HCT116 (cell line): ENCODE data around the gene GRAP. TPM values are rescaled to one million over a fixed set of nuclear protein-coding genes. Genes with fewer than 3 reads are reported as not detected.

ENCODE experiments used
- ATAC-seq: fragments of 200-7000 bp; cut with Tn5 transposase; 2 replicates; pipeline ENCODE4 v1.9.1; 2020; ENCODE audit warnings: mild to moderate bottlenecking, moderate library complexity
- BruUV-seq: library from RNA; stranded (reverse); fragments of 400-500 nt; replicated peaks from 2 replicates; lab custom pipeline; 2021; lab: Mats Ljungman, UMichigan
- CTCF ChIA-PET: fragments of 300-600 bp; sonication (Branson Sonifier 250); formaldehyde crosslinking; loops from one replicate; lab custom pipeline; 2021; ENCODE audit warnings: antibody characterized with exemption; lab: Charles Lee
- POLR2A ChIA-PET: fragments of 300-600, 350-600 bp; sonication (Branson Sonifier 250); formaldehyde crosslinking; loops from one replicate; lab custom pipeline; 2021; ENCODE audit warnings: antibody characterized with exemption; lab: Charles Lee
- RAD21 ChIA-PET, 2 experiments: fragments of 300-600 bp; sonication (Branson Sonifier 250); formaldehyde crosslinking; loops; one replicate each; lab custom pipeline; 2023; ENCODE audit warnings: low total read pairs in 2 of 2; ENCODE audit not compliant: uncharacterized antibody in 2 of 2, unreplicated experiment in 2 of 2, low non-redundant PET in 1 of 2; lab: Charles Lee
- DNase-seq: peaks from one replicate; pipeline ENCODE4 v3.0.0-alpha.2; 2010; ENCODE audit warnings: low read depth, low spot score
- H2AFZ ChIP-seq: fragments of 200-600 bp; shearing (Covaris generic), sonication (generic); 2 replicates; pipeline ENCODE4 v1.6.1; 2017; ENCODE audit warnings: low read depth, mixed run types, mixed read lengths, antibody characterized with exemption, low read length; ENCODE audit not compliant: poor library complexity, severe bottlenecking
- H3K27ac ChIP-seq: 2 replicates; pipeline ENCODE4 v1.5.1; 2012; ENCODE audit warnings: low read depth, low read length
- H3K27me3 ChIP-seq: fragments of 200-600 bp; sonication (generic); 2 replicates; pipeline ENCODE4 v1.6.1; 2016; ENCODE audit warnings: mixed run types, low read length, mixed read lengths; ENCODE audit not compliant: insufficient read depth
- H3K36me3 ChIP-seq, 2 experiments: fragments of 200-500 bp in 1 of 2; fragments of 200-600 bp in 1 of 2; sonication (Bioruptor generic) in 1 of 2; sonication (generic) in 1 of 2; 2 replicates each; pipeline versions ENCODE4 v1.5.1 to v1.6.1; 2014 to 2016; ENCODE audit warnings: low read length in 2 of 2, inconsistent platforms in 1 of 2, mixed read lengths in 1 of 2, mixed run types in 1 of 2; ENCODE audit not compliant: insufficient read depth in 2 of 2, control insufficient read depth in 1 of 2
- H3K4me1 ChIP-seq, 2 experiments: fragments of 200-600 bp in 1 of 2; sonication (generic) in 1 of 2; 2 replicates each; pipeline versions ENCODE4 v1.5.1 to v1.6.1; 2012 to 2017; ENCODE audit warnings: low read length in 2 of 2, inconsistent platforms in 1 of 2, mild to moderate bottlenecking in 1 of 2, mixed read lengths in 1 of 2, mixed run types in 1 of 2, moderate library complexity in 1 of 2; ENCODE audit not compliant: insufficient read depth in 2 of 2, control insufficient read depth in 1 of 2
- H3K4me2 ChIP-seq: fragments of 200-600 bp; sonication (generic); 2 replicates; pipeline ENCODE4 v1.6.1; 2017; ENCODE audit warnings: mixed run types, low read length, mixed read lengths
- H3K4me3 ChIP-seq, 2 experiments: fragments of 200-600 bp in 1 of 2; sonication (generic) in 1 of 2; replicated peaks in 1 of 2; 2 replicates each; pipeline ENCODE4 v1.5.1; 2011 to 2016; ENCODE audit warnings: low read length in 2 of 2, control low read depth in 1 of 2, low read depth in 1 of 2, mild to moderate bottlenecking in 1 of 2, mixed read lengths in 1 of 2, mixed run types in 1 of 2
- H3K79me2 ChIP-seq: fragments of 200-600 bp; sonication (generic); 2 replicates; pipeline ENCODE4 v1.6.1; 2017; ENCODE audit warnings: mild to moderate bottlenecking, mixed run types, low read length, moderate library complexity, mixed read lengths; ENCODE audit not compliant: insufficient read depth
- H3K9ac ChIP-seq: fragments of 200-600 bp; sonication (generic); 2 replicates; pipeline ENCODE4 v1.6.1; 2016; ENCODE audit warnings: low read length, mixed read lengths
- H3K9me2 ChIP-seq: fragments of 200-600 bp; sonication (generic), shearing (Covaris generic); 2 replicates; pipeline ENCODE4 v1.6.1; 2017; ENCODE audit warnings: mixed run types, mild to moderate bottlenecking, moderate library complexity; ENCODE audit not compliant: insufficient read depth
- H3K9me3 ChIP-seq, 2 experiments: fragments of 200-500 bp in 1 of 2; fragments of 200-600 bp in 1 of 2; sonication (Bioruptor generic) in 1 of 2; sonication (generic) in 1 of 2; 2 replicates each; pipeline ENCODE4 v1.6.1; 2014 to 2017; ENCODE audit warnings: low read length in 2 of 2, mixed read lengths in 2 of 2, inconsistent platforms in 1 of 2, low read depth in 1 of 2, mild to moderate bottlenecking in 1 of 2, mixed run types in 1 of 2, moderate library complexity in 1 of 2; ENCODE audit not compliant: control insufficient read depth in 1 of 2, insufficient read depth in 1 of 2
- H4K20me1 ChIP-seq: fragments of 200-600 bp; sonication (generic), shearing (Covaris generic); 2 replicates; pipeline ENCODE4 v1.6.1; 2017; ENCODE audit warnings: mixed run types, mild to moderate bottlenecking, moderate library complexity; ENCODE audit not compliant: insufficient read depth
- ATF3 ChIP-seq: IDR thresholded peaks from 2 replicates; pipeline ENCODE4 v1.6.1; 2012
- CBX3 ChIP-seq: IDR thresholded peaks from 2 replicates; pipeline ENCODE4 v1.6.1; 2012; ENCODE audit warnings: low read depth
- CEBPB ChIP-seq: IDR thresholded peaks from 2 replicates; pipeline ENCODE4 v1.6.1; 2012; ENCODE audit warnings: low read depth
- EGR1 ChIP-seq: IDR thresholded peaks from 2 replicates; pipeline ENCODE4 v1.6.1; 2012; ENCODE audit warnings: low read depth
- EZH2 ChIP-seq: fragments of 200-600 bp; sonication (generic); IDR thresholded peaks from 2 replicates; pipeline ENCODE4 v1.6.1; 2017; ENCODE audit warnings: antibody characterized with exemption, mixed run types
- EZH2phosphoT487 ChIP-seq: fragments of 200-600 bp; IDR thresholded peaks from 2 replicates; pipeline ENCODE4 v1.6.1; 2018; ENCODE audit warnings: antibody characterized with exemption, borderline replicate concordance
- FOSL1 ChIP-seq: IDR thresholded peaks from 2 replicates; pipeline ENCODE4 v1.6.1; 2012; ENCODE audit warnings: low read depth
- MAX ChIP-seq: IDR thresholded peaks from 2 replicates; pipeline ENCODE4 v1.6.1; 2012
- POLR2A ChIP-seq: IDR thresholded peaks from 2 replicates; pipeline ENCODE4 v1.7.0; 2011; ENCODE audit warnings: borderline replicate concordance; ENCODE audit not compliant: insufficient read depth, insufficient read length; ENCODE audit errors: extremely low read depth
- POLR2AphosphoS5 ChIP-seq: IDR thresholded peaks from 2 replicates; pipeline ENCODE4 v1.6.1; 2011; ENCODE audit warnings: mild to moderate bottlenecking, low read depth, low read length, moderate library complexity
- RAD21 ChIP-seq: IDR thresholded peaks from 2 replicates; pipeline ENCODE4 v1.6.1; 2012; ENCODE audit warnings: low read depth, mild to moderate bottlenecking
- REST ChIP-seq: IDR thresholded peaks from 2 replicates; pipeline ENCODE4 v1.6.1; 2012; ENCODE audit warnings: low read depth
- SIN3A ChIP-seq: IDR thresholded peaks from 2 replicates; pipeline ENCODE4 v1.6.1; 2012; ENCODE audit warnings: low read depth
- SRF ChIP-seq: IDR thresholded peaks from 2 replicates; pipeline ENCODE4 v1.6.1; 2012; ENCODE audit warnings: low read depth
- TCF7L2 ChIP-seq: IDR thresholded peaks from 2 replicates; pipeline ENCODE4 v1.7.0; 2011; ENCODE audit warnings: borderline replicate concordance, inconsistent platforms; ENCODE audit not compliant: insufficient read depth, insufficient read length; ENCODE audit errors: extremely low read depth
- YY1 ChIP-seq: IDR thresholded peaks from 2 replicates; pipeline ENCODE4 v1.6.1; 2011; ENCODE audit warnings: low read length, low read depth, moderate library complexity, mild to moderate bottlenecking; ENCODE audit not compliant: insufficient replicate concordance; ENCODE audit errors: extremely low read depth
- ZNF274 ChIP-seq: fragments of 200-500 bp; sonication (Bioruptor generic); IDR thresholded peaks from 2 replicates; pipeline ENCODE4 v1.6.1; 2014; ENCODE audit warnings: mild to moderate bottlenecking, low read depth, low read length, inconsistent platforms
- intact Hi-C: fragments of 100-400 bp; cut with micrococcal nuclease; formaldehyde crosslinking; loops from 2 replicates; pipeline ENCODE4 v1.10.0; 2022
- total RNA-seq: library from RNA; stranded (reverse); gene quantifications from one replicate; pipeline ENCODE4 v1.2.1, GENCODE V29; 2021; ENCODE audit not compliant: unreplicated experiment
- TF ChIP-seq, protein P1 (sequence below): IDR thresholded peaks from 2 replicates; pipeline ENCODE4 v1.6.1; 2011; ENCODE audit warnings: mild to moderate bottlenecking, low read length, moderate library complexity; ENCODE audit not compliant: insufficient replicate concordance; ENCODE audit errors: extremely low read depth
- TF ChIP-seq, protein P2 (sequence below), 3 experiments: fragments of 200-600 bp in 1 of 3; sonication (generic) in 1 of 3; IDR thresholded peaks in 2 of 3; conservative IDR thresholded peaks in 1 of 3; 2 replicates each; pipeline ENCODE4 v1.5.1; 2012 to 2017; ENCODE audit warnings: low read depth in 2 of 3, low read length in 2 of 3, antibody characterized with exemption in 1 of 3, borderline replicate concordance in 1 of 3, control low read depth in 1 of 3, mild to moderate bottlenecking in 1 of 3, mixed read lengths in 1 of 3, mixed run types in 1 of 3, moderate library complexity in 1 of 3; ENCODE audit not compliant: insufficient read depth in 1 of 3

The GRAP gene
- total RNA-seq, 1 experiment from 2014 or later = 0.27 TPM

- H3K9ac ChIP-seq = no peak overlapping the region
- ChIA-PET POLR2A (no interaction called here), RAD21 (no interaction called here), CTCF (no interaction called here)
- no peaks in the 10 kb centered on the region for H4K20me1 ChIP-seq
- peaks cover 3 to 18% of the 10 kb centered on the region in 2 experiments; a peak in 3 of 4 replicates for H3K36me3 ChIP-seq
- H3K27ac ChIP-seq = no peak overlapping the region
- H3K9me3 ChIP-seq = no peaks in the 10 kb centered on the region
- no peaks in the 10 kb centered on the region for H3K9me2 ChIP-seq
- BruUV-seq = no TSS peak
- TF ChIP-seq REST (no peak), SRF (no peak), ATF3 (no peak), EZH2phosphoT487 (no peak), POLR2AphosphoS5 (no peak), RAD21 (no peak), SIN3A (no peak), TCF7L2 (no peak), ZNF274 (no peak), YY1 (no peak), EZH2 (no peak), POLR2A (no peak), FOSL1 (no peak), CEBPB (no peak), MAX (no peak), CBX3 (no peak), EGR1 (no peak)
- TF ChIP-seq, protein P1, sequence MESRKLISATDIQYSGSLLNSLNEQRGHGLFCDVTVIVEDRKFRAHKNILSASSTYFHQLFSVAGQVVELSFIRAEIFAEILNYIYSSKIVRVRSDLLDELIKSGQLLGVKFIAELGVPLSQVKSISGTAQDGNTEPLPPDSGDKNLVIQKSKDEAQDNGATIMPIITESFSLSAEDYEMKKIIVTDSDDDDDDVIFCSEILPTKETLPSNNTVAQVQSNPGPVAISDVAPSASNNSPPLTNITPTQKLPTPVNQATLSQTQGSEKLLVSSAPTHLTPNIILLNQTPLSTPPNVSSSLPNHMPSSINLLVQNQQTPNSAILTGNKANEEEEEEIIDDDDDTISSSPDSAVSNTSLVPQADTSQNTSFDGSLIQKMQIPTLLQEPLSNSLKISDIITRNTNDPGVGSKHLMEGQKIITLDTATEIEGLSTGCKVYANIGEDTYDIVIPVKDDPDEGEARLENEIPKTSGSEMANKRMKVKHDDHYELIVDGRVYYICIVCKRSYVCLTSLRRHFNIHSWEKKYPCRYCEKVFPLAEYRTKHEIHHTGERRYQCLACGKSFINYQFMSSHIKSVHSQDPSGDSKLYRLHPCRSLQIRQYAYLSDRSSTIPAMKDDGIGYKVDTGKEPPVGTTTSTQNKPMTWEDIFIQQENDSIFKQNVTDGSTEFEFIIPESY = no peak
- TF ChIP-seq, protein P2, sequence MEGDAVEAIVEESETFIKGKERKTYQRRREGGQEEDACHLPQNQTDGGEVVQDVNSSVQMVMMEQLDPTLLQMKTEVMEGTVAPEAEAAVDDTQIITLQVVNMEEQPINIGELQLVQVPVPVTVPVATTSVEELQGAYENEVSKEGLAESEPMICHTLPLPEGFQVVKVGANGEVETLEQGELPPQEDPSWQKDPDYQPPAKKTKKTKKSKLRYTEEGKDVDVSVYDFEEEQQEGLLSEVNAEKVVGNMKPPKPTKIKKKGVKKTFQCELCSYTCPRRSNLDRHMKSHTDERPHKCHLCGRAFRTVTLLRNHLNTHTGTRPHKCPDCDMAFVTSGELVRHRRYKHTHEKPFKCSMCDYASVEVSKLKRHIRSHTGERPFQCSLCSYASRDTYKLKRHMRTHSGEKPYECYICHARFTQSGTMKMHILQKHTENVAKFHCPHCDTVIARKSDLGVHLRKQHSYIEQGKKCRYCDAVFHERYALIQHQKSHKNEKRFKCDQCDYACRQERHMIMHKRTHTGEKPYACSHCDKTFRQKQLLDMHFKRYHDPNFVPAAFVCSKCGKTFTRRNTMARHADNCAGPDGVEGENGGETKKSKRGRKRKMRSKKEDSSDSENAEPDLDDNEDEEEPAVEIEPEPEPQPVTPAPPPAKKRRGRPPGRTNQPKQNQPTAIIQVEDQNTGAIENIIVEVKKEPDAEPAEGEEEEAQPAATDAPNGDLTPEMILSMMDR (IDR thresholded peaks at IDR 0.05 in 2 of 3, conservative IDR thresholded peaks at IDR 0.05 in 1 of 3; ENCODE audit: borderline replicate concordance in 1 of 3, insufficient read depth in 1 of 3, low read depth in 2 of 3, low read length in 2 of 3) = no peak
- H3K4me3 ChIP-seq = no peak overlapping the region
- peaks cover 27% of the 10 kb centered on the region for H3K79me2 ChIP-seq
- peaks cover 16 to 41% of the 10 kb centered on the region in 2 experiments; a peak in 3 of 4 replicates for H3K4me1 ChIP-seq
- DNase-seq (no peak), ATAC-seq (no peak)
- H3K4me2 ChIP-seq = no peak overlapping the region
- intact Hi-C loops = no loop called here
- H3K27me3 ChIP-seq = no peaks in the 10 kb centered on the region
- no peak overlapping the region for H2AFZ ChIP-seq
Observed at GRCh38 chr17:19006698-19007097, 40.1 kb downstream of the GRAP start.
